GM12878 (cell line): Measurements from ENCODE around the gene RAI14. TPM values are rescaled to one million over a fixed set of nuclear protein-coding genes. Genes with fewer than 3 reads are reported as not detected.

Experiments
- ATAC-seq: fragments of 200-7000 bp; cut with Tn5 transposase; 3 replicates; pipeline ENCODE4 v1.9.1; 2020; ENCODE audit warnings: mild to moderate bottlenecking, moderate library complexity
- BruUV-seq: library from RNA; stranded (reverse); fragments of 400-500 nt; replicated peaks from 2 replicates; lab custom pipeline; 2021; lab: Mats Ljungman, UMichigan
- CTCF ChIA-PET: fragments of 300-600 bp; sonication (Branson Sonifier 250); formaldehyde crosslinking; extraction: SDS; loops from one replicate; lab custom pipeline; 2021; ENCODE audit warnings: inconsistent platforms; lab: Yijun Ruan, JAX
- POLR2A ChIA-PET: fragments of 350-600 bp; formaldehyde crosslinking; extraction: SDS; loops from one replicate; lab custom pipeline; 2021; ENCODE audit warnings: inconsistent platforms; lab: Charles Lee
- RAD21 ChIA-PET: fragments of 300-600 bp; sonication (Branson Sonifier 250); formaldehyde crosslinking; loops from one replicate; lab custom pipeline; 2023; ENCODE audit warnings: antibody characterized with exemption; ENCODE audit not compliant: unreplicated experiment; lab: Charles Lee
- SMC1A ChIA-PET: fragments of 300-600 bp; sonication (Branson Sonifier 250); formaldehyde crosslinking; loops from one replicate; lab custom pipeline; 2023; ENCODE audit not compliant: unreplicated experiment, uncharacterized antibody; lab: Charles Lee
- DNase-seq: peaks from one replicate; pipeline ENCODE4 v3.0.0-alpha.2; 2011; ENCODE audit warnings: low read depth, low spot score
- FAIRE-seq: peaks from 3 replicates; lab custom pipeline; 2011; peaks lifted over from hg19 to GRCh38; lab: Jason Lieb, UNC
- H2AFZ ChIP-seq: 2 replicates; pipeline ENCODE4 v1.6.0; 2011; ENCODE audit warnings: low read depth, low read length, control low read depth; ENCODE audit not compliant: control insufficient read depth
- H3K27ac ChIP-seq: 2 replicates; pipeline ENCODE4 v1.5.1; 2011; ENCODE audit warnings: control low read depth; ENCODE audit not compliant: control insufficient read depth, insufficient read depth
- H3K27me3 ChIP-seq, 2 experiments: replicated peaks in 1 of 2; 2 replicates each; pipeline versions ENCODE4 v1.6.0 to v1.6.1; 2011; ENCODE audit warnings: low read length in 1 of 2; ENCODE audit not compliant: control insufficient read depth in 2 of 2, insufficient read depth in 2 of 2
- H3K36me3 ChIP-seq, 2 experiments: 2 replicates each; pipeline ENCODE4 v1.5.1; 2011; ENCODE audit warnings: low read length in 1 of 2; ENCODE audit not compliant: control insufficient read depth in 2 of 2, insufficient read depth in 2 of 2
- H3K4me1 ChIP-seq: 2 replicates; pipeline ENCODE4 v1.6.1; 2011; ENCODE audit warnings: mild to moderate bottlenecking, low read length, moderate library complexity, mixed read lengths; ENCODE audit not compliant: control insufficient read depth, insufficient read depth
- H3K4me2 ChIP-seq: 2 replicates; pipeline ENCODE4 v1.6.0; 2011; ENCODE audit warnings: control low read depth; ENCODE audit not compliant: control insufficient read depth, insufficient read depth
- H3K4me3 ChIP-seq: fragments of 200-600 bp; sonication (generic); 2 replicates; pipeline ENCODE4 v1.5.1; 2016
- H3K79me2 ChIP-seq: 2 replicates; pipeline ENCODE4 v1.6.0; 2011; ENCODE audit warnings: low read length; ENCODE audit not compliant: control insufficient read depth, insufficient read depth
- H3K9ac ChIP-seq: 2 replicates; pipeline ENCODE4 v1.8.0; 2011; ENCODE audit warnings: low read length, control low read depth, mixed read lengths; ENCODE audit not compliant: control insufficient read depth, insufficient read depth
- H3K9me3 ChIP-seq: replicated peaks from 3 replicates; pipeline ENCODE4 v1.5.1; 2011; ENCODE audit warnings: mild to moderate bottlenecking, low read length; ENCODE audit not compliant: control insufficient read depth, insufficient read depth
- H4K20me1 ChIP-seq: 2 replicates; pipeline ENCODE4 v1.6.0; 2011; ENCODE audit not compliant: control insufficient read depth, insufficient read depth
- KAT2A ChIP-seq: conservative IDR thresholded peaks from 2 replicates; pipeline ENCODE4 v1.6.1; 2011; ENCODE audit warnings: low read depth, low read length; ENCODE audit not compliant: control insufficient read depth
- WGBS: methylation state at CpG from one replicate; pipeline ENCODE4 v1.1.6; 2016; ENCODE audit warnings: low lambda C conversion rate; ENCODE audit not compliant: insufficient replicate concordance, insufficient coverage; ENCODE audit errors: missing lambda C conversion rate; 5-methylcytosine and 5-hydroxymethylcytosine counted together
- in situ Hi-C: fragments of 300-500 bp; cut with MboI; formaldehyde crosslinking; loops from 9 replicates; pipeline ENCODE4 v1.14.3; 2018; ENCODE audit warnings: mixed read lengths
- intact Hi-C: fragments of 100-400 bp; cut with micrococcal nuclease; formaldehyde crosslinking; loops from one replicate; pipeline ENCODE4 v1.14.2; 2022; ENCODE audit not compliant: unreplicated experiment
- polyA plus RNA-seq, 11 experiments: library from polyadenylated mRNA; depleted of rRNA in 4 of 11; unstranded in 6 of 11; stranded (reverse) in 5 of 11; fragments of >200 nt; fragmentation: Nextera tagmentation in 4 of 11; fragmentation: Illumina TruSeq in 1 of 11; extraction: Ambion mirVana in 4 of 11; extraction: Trizol in 1 of 11; gene quantifications; 1 replicate in 1 of 11; 2 replicates in 10 of 11; pipeline versions ENCODE4 v1.2.1 to v1.2.3, GENCODE V29; 2011 to 2016; ENCODE audit warnings: inconsistent platforms in 2 of 11, missing spikeins in 2 of 11, low read depth in 1 of 11
- total RNA-seq, 4 experiments: library from RNA; depleted of rRNA in 3 of 4; stranded (reverse); fragments of >200 nt in 3 of 4; fragmentation: Illumina TruSeq in 1 of 4; extraction: Trizol in 1 of 4; gene quantifications; 2 replicates each; pipeline versions ENCODE4 v1.2.1 to v1.2.3, GENCODE V29; 2013 to 2021
- TF ChIP-seq, protein P1 (sequence below): fragments of 450-650 bp; formaldehyde crosslinking; IDR thresholded peaks from 2 replicates; pipeline ENCODE4 v1.4.0; 2020; ENCODE audit warnings: mild to moderate bottlenecking, moderate library complexity

Gene RAI14
- total and polyA plus RNA-seq, 10 of the 15 experiments (the other 5 are each of a cell fraction or from before 2014, with no cell fraction given), result 0.18 to 4.6 (median 1.9) TPM

DNA sequence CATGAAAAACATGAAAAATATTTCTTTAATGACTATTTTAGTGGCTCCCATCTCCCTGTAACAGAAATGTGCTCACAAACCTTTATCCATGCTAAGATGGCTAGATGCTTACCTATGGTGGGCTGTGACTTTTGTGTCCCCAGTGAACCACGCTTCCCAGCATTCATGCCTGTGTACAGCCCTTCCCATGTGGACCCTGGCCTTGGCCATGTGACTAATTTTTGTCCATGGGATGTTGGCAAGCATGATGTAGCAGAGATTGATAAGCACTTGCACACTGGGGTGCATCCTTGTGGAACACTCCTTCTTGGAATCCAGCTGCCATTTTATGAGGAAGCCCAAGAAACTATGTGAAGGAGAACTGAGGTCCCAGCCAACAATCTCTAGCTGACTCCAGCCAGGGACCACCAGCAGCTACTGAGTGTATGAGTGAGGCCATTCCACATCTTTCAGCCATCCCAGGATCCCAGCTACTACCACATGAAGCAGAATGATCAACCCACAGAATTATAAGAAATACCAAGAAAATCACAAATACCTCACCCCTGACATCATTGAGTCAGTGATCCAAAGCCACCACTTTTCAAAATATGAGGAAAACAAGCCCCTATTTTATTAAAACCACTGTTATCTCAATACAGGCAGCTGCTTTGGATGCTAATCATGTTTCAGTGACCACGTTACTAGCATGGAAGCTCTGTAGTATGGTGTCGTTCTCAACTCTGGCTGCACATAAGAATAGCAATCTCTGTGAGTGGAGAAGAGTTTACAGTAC lies 16.1 kb upstream of the RAI14 start:
- no peak for ATAC-seq
- SMC1A ChIA-PET, result no interaction called here

More for the DNA sequence above, 16.1 kb upstream of the RAI14 start:
- WGBS, result 48% methylated on average over 3 of the region's 3 CpGs
- ChIA-PET CTCF (no interaction called here), RAD21 (interaction anchor here (0.7 kb wide), 1 partner anchor 154 kb away, joined by 3 read pairs; no protein-coding TSS in a partner anchor), POLR2A (no interaction called here)
- in situ Hi-C loops, result no loop called here
- H3K9me3 ChIP-seq, result no peaks in the 10 kb centered on the region; the same call in 2 of the 3 replicates
- no peak for FAIRE-seq
- TF ChIP-seq, protein P1, sequence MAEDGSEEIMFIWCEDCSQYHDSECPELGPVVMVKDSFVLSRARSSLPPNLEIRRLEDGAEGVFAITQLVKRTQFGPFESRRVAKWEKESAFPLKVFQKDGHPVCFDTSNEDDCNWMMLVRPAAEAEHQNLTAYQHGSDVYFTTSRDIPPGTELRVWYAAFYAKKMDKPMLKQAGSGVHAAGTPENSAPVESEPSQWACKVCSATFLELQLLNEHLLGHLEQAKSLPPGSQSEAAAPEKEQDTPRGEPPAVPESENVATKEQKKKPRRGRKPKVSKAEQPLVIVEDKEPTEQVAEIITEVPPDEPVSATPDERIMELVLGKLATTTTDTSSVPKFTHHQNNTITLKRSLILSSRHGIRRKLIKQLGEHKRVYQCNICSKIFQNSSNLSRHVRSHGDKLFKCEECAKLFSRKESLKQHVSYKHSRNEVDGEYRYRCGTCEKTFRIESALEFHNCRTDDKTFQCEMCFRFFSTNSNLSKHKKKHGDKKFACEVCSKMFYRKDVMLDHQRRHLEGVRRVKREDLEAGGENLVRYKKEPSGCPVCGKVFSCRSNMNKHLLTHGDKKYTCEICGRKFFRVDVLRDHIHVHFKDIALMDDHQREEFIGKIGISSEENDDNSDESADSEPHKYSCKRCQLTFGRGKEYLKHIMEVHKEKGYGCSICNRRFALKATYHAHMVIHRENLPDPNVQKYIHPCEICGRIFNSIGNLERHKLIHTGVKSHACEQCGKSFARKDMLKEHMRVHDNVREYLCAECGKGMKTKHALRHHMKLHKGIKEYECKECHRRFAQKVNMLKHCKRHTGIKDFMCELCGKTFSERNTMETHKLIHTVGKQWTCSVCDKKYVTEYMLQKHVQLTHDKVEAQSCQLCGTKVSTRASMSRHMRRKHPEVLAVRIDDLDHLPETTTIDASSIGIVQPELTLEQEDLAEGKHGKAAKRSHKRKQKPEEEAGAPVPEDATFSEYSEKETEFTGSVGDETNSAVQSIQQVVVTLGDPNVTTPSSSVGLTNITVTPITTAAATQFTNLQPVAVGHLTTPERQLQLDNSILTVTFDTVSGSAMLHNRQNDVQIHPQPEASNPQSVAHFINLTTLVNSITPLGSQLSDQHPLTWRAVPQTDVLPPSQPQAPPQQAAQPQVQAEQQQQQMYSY (CRISPR knock-in tag), result no peak
- TF ChIP-seq KAT2A, result no peak
- no peak for DNase-seq
- H3K27ac ChIP-seq, result no peak overlapping the region
- no peaks in the 10 kb centered on the region for H4K20me1 ChIP-seq
- intact Hi-C loops, result loop anchor here (10.0 kb wide), 1 partner anchor 155 kb away; no protein-coding TSS in a partner anchor
- BruUV-seq, result no TSS peak
- H3K36me3 ChIP-seq, result no peaks in the 10 kb centered on the region
- no peak overlapping the region for H3K4me2 ChIP-seq
- H2AFZ ChIP-seq, result no peak overlapping the region
- H3K79me2 ChIP-seq, result no peaks in the 10 kb centered on the region
- H3K27me3 ChIP-seq, result no peaks in the 10 kb centered on the region
- no peak overlapping the region for H3K4me3 ChIP-seq
- no peaks in the 10 kb centered on the region for H3K4me1 ChIP-seq
- H3K9ac ChIP-seq, result no peak overlapping the region
